Stimulated activated CD8-positive, alpha-beta memory T cell treated with anti-CD3 and anti-CD28 coated beads, Interleukin-7, amount 100 ng/mL, for 48 hours (primary cell): ENCODE results near the gene CALD1.

Experiments
- DNase-seq, 2 donors: peaks; one replicate each; pipeline ENCODE4 v3.0.0-alpha.2; 2020; ENCODE audit warnings: low read depth in 1 of 2; ENCODE audit errors: extremely low read depth in 1 of 2

The CALD1 gene

DNA sequence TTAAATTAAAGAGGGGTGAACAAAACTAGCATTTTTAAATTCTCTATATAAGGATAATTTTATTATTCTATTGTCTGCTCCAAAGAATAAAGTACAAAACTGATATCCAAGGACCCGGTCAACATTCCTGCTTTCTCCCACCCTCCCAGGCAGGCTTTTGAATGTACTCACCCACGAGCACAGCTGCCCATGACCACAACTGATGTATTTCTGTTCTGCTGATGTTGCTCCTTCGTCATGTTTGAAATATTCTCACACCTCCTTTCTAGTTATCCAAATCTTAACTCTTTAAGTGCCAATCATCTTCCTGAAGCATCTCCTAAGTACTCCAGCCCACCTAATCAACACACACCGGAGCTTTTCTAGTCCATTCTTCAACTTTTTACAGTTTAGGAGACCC is 46.7 kb downstream of the CALD1 start:
- no peak for DNase-seq

DNA sequence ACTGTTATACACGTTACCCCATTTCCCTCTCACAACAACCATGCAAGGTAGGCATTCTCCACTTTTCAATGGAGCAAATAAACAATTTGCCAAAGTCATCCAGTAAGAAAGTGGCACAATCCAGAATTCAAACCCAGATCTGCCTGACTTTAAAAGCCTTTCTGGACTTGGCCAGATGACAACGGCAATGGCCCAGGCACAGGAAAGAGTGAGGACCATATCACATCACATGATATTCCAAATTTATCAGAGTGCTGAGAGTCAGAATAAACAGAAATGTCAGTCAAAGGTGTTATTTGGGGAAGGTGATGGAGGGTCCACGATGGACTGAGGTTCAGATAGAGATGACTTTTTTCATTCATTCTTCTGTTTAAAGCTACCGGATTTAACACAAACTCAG is 48.0 kb downstream of the CALD1 start:
- no peak for DNase-seq

DNA sequence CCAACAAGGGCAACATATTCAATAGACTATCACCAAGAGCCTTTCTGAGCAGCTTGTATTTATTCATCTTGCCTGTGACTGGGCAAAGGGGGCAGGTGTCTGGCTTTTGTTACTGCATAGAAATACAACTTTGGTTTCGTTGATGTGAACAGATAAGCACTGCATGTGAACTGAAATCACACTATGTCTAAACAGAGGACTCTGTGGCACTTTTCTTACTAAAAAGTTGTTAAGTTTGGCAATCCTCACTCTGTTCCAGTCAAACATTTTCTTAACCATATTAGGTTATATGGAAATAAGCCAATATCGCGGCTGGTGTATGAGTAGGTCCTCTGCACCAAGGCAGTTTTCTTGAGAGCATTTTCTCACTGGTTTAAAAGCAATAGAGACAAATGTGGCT is 48.5 kb downstream of the CALD1 start:
- no peak for DNase-seq

DNA sequence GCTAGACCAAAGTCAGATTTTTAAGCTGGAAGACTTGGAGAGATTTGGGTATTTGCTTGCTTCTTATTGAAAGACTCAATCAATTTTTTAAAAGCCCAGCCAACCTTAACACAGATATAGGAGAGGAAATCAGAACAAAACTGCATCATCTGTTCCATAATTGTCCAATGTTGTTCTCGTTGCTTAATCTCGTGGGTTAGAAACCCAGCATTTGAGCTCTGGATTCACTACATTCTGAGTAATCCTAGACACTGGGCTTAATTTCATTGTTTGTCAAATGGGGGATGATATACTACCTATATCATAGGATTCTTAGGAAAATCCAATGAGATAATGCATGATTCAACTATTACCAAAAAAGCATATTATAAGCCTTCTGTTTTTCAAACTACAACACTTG is 48.9 kb downstream of the CALD1 start:
- DNase-seq = no peak

DNA sequence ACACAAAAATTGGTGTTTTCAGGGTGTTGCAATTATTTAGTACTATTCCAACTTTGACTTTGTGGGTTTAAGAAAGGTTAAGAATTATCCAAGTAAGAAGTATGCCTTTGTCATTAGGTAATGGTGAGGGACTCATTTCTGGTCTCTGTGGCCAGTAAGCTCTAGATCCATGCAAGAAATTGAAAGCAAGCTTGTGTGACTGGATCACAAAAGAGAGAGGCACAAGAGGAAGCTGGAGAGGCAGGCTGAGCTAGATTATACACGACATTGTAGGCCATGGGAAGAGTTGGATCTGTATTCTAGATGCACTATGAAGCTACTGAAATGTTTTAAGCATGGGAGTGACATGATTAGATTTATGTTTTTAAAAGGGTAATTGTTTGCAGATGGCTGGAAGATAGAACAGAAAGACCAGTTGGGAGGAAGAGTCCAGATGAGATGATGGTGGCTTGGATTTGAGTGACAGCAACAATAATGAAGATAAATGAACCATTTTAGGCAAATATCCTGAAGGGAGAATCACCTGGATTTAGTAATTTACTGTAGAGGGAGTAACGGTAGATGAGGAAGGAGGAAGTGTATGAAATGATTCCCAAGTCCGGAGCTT is 50.0 kb downstream of the CALD1 start:
- no peak for DNase-seq

DNA sequence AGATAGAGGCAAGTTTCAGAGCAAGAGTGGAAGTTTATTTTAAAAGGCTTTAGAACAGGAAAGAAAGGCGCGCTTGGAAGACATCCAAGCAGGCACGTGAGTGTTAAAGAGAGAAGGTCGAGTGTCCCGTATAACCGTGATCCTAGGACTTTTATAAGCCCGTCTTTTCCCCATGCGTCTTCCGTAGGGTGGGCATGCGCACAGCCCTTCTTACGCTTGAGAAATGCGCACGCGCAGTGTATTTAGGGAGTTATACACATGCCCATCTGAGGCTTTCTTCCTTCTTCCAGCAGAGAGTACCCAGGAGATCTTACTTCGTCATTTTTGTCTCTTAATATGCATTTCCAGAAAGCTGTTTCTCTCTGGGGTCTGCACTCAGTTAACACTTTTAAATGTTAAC is 52.4 kb downstream of the CALD1 start:
- no peak for DNase-seq

DNA sequence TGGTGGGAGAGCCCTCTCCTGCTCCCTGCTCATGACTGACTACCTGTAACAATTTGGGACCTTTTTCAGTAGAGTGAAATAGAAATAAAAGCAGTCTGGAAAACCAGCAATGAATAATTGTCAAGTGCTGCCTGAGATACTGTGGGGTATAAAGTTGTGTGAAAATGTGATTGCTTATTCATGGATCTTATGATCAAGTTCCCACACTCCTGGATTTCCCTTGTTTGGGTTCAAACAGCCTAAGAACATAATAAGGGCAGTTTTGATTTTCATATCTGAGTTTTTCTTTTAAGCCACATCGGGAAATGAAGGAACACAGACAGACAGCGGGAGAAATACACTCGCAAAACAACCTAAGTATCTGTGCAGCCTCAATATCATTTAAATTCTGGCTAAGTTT is 52.9 kb downstream of the CALD1 start:
- no peak for DNase-seq

DNA sequence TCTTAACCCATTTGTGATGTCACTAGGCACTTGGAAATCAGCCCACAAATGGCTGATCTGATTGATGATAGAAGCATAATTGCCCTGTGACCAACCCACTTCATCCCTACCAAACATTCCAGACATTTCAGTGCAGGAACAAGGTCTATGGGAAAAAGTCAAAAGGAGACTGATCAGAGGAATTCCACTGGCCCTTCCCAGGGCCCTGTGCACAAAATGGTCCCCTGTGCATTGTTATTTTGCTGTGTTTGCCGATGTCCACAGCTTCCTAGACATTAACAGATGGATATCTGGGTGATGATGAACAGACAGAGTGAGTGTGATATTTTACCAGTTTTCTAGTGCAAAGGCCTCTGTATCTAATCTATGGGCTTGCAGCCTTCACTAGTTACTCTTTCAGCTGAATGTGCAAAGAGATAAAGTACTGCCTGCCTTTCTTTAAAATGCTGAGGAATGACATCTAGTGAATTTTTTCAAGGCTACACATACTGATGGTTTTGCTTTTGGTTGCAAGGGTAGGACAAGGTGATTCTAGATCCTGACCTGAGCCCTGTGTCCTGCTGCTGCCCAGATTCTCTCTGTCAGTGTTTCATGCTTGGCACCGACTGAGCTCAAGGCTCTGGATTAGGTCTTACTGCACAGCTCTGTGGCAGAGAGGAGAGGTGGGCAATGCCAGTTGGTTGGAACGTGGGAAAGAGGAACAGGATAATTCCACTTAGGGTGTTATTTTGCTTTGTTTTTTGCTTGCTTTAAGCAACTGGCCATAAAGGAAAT is 55.4 kb downstream of the CALD1 start:
- no peak for DNase-seq

DNA sequence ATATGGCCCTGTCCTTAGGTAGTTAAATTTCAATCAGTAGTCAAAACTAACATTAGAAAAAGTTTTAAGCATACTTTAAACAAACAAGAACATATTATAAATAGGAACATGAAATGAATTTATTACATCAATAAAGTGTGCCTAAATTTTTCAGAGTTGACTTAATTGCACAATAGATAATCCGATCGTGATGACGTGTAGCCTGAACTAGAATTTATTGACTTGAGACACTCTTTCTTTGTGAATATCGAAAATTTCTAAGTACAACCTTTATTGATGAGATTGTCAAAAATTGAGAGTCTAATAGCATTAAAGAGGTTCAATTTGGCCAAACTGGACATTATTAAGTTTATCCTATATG is 56.0 kb downstream of the CALD1 start:
- no peak for DNase-seq

DNA sequence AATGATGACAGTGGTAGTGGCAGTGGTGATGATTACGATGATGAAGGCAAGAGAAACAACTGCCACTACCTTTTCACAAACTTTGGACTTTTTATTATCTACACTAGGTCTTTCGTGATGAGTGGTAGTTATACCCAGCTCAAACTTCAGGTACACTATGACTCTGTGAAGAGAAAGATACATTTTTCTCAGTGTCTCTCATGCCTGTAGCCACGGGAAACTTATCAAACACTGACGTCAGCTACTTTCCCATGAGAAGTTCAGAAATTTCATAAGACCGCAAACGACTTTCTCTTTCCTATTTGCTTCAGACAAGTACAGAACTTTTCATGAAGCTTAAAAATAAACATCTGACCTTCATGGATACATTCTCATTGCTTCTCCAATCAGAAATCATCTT is 57.0 kb downstream of the CALD1 start:
- no peak for DNase-seq

DNA sequence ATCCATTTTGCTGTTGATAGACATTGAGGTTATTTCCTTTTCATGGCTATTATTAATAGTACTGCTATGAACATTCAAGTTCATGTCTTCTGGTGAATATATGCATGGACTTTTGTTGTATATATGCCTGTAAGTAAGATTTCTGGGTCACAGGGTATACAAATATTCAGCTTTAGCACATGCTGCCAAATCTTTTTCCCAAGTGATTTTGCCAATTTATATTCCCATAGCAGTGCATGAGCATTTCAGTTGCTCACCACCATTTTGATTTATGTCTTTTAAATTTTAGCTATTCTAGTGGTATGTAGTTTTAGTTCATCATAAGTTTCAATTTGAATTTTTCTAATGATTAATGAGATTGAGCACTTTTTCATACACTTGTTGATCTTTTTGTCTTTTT is 59.9 kb downstream of the CALD1 start:
- DNase-seq = no peak

DNA sequence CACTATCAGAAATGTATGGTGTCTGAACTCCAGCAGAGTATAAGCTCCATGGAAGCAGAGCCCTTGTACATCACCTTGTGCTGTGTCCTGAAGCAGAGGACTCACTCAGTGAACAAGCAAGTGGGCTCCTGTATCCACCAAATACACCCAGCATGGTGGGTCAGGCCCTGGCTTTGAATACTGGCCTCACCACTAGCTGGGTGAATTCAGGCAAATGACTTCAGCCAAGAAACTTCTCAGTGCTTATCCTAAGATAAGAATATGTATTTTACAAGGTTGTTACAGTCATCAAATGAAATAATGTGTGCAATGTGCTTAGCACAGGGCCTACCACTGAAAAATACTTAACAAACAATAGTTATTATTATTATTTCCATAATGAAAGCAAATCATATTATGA is 62.6 kb downstream of the CALD1 start:
- no peak for DNase-seq

DNA sequence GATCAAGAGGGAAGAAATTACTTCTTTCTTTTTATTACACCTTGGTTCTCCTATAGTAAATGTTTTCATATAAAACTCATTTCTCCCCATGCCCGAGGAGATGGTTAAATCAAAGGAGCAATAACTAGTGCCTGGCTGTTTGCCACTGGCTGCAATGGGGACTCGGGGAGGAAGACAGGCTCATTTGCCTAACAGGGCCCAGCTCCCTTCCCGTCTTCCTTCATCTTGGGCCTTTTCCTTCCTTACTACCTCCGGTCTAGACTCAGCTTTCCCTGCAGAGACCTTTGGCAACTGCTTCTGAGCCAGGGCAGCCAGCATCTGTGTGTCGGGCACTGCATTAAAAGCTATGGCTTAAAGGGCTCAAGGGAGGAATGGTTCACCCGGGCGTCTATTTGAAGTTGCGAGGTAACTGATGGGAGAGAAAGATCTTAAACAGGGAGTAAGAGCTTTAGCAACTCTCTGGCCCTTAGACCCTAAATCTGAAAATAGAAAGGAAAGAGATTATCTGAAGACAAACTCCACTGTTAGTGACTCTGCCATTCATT is 63.5 kb downstream of the CALD1 start:
- DNase-seq = no peak

DNA sequence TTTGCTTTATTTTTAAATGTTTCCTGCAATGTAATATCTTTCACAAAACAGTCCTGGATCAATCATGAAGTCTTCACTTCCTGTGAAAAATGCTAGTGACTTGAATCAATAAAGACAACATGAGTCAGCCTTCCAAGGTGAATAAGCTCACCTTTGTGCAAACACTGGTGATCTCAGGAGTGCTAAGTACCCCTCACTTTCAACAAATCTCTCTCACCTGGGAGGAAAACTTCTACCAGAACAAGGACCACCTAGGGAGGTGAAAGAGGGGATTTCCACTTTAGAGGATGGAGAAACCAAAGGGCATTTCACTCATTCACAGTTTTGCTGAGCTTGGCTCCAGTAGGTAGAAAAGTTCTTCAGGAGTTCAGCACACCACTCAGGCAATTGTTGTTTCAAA is 64.8 kb downstream of the CALD1 start:
- no peak for DNase-seq

DNA sequence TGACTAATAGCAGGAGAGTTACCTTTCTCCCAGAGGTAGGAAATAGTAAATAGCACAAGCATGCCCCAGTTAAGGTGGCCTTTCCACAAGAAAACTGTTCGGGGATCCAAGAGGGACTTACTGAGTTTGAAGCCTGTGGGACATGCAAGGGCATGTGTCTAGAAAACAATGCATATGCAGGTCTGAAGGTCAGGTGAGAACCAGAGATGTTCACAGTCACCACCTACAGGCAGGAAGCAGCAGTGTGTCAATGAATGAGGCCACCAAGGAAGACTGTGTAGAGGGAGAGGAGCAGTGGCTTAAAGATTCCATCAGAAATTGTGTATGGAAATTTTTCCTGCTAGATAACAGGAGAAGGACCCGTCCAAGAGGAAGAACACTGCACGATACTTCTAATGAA is 66.0 kb downstream of the CALD1 start:
- no peak for DNase-seq

DNA sequence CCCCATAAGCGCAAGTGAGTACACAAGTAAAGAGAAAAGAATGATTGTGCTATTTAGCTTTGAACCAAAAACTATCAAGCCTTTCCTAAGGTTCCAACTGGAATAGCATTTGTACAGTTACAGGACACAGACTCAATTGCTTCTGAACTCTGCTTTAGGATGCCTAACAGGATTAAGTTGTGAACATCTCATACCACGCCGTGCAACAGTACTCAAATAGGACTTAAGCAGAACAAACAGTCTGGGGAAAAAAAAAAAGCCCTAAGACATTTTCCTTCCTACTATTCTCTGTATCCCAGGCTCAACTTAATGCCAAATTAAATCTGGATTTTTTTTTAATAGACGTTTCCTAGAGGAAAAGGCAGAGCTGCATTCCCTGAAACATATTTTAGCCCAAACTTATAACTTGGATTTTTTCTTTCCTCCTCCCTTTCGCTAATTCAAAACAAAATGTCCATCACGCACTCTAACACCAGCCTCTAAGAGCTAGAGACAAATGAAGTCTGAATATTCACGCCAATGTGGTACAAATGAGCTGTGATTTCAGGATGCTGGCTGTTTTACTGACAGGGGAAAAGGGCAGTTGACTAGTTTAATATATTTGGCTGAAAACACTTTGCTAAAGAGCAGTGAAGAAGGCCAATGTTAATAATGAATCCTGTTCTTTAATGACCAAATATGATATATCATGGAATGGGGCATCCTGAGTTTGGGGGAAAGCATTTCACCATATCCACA is 68.6 kb downstream of the CALD1 start:
- no peak for DNase-seq

DNA sequence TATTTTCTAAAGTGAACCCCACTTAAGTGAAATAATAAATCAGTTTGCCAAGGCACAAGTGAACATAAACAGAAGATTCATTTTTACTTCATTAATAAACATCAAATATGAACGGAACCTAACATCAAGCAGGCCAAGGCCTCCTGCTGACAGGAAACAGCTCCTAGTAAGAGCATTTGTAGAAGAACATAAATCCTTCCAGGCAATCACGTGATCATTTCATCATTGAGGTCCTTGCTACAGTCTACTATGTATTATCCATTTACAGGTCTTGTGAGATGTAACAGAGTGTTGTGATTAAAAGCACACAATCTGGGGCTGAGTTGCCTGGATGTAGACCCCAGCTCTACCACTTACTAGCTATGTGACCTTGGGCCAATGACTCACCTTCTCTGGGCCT is 70.6 kb downstream of the CALD1 start:
- DNase-seq = no peak

DNA sequence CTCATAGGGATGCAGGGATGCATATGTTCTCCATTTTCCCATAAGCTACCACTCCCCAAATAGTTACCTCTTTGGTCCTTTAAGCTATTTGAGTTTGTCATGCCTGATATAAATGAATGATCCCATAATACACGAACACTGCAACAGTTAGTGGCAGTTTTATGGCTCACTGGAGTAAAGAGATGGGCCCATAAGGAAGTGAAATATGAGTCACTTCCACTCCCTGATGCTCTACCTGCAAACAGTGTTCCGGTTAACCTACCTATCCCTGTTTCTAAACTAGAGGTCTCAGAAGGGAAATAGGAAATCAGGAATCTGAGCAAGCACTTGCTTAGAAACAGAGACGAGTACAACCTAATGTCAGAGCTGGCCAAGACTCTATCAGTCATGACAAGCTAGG is 71.7 kb downstream of the CALD1 start:
- no peak for DNase-seq

DNA sequence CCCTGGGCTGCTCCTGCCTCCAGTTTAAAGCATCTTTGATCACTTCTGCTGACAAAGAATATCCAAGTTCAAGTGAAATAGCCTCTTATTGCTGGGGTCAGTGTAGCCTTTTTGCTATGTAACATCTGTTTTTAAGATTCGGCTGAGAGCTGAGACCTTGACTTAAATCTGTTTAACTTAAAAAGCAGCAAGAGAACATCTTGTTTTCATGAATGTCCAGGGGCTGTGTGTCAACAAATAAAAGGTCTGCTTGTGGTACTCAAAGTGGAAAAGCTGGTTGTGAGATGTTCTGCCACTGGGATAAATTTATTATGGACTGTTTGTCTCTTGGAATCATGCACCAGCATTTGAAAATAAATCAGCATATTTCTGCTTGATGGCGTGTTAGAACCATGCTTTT is 73.2 kb downstream of the CALD1 start:
- no peak for DNase-seq

DNA sequence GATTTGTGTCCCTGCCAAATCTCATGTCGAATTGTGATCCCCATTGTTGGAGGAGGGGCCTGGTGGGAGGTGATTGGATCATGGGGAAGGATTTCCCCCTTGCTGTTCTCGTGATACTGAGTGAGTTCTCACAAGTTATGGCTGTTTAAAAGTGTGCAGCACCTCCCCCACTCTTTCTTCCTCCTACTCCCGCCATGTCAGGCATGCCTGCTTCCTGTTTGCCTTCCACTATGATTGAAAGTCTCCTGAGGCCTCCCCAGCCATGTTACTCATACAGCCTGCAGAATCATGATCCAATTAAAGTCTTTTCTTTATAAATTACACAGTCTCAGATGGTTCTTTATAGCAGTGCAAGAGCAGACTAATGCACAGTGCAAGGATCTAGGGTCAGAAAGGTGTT is 75.4 kb downstream of the CALD1 start:
- DNase-seq = no peak

DNA sequence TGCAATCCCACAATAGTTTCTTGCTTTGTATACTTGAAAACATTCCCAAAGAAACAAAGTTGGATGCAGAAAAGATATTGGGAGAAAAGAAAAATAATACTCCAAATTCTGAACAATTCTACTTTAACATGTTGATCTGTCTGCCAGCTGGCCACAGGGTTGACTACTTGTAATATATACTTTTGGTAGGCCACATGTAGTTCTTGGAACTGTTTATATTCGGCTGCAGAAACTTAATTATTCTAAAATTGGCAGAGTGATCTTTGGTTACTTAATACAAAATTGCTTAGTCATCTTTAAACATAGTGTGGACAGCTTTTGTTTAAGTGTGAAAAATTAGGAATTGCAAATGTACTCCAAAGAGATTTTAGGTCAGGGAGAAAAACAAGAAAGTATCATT is 76.0 kb downstream of the CALD1 start:
- no peak for DNase-seq

DNA sequence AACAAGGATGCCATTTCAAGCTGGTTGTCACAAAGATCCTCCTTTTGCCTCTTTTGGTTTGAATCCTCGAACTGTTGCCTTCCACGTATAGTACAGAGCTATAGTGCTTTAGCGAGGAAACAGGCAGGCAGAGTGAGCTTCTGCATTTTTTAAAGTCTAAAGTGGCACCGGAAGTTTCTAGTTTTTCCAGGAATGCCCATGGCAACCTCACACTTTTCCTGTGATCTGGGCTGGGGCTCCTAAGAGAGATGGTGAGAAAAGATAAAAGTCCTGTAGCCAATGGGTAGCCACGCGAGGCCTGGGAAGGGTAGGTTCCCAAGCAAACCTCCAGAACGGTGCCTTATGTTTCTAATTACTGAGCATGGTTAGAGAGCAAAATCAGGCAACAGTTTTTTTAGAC is 76.7 kb downstream of the CALD1 start:
- DNase-seq = no peak
